ENCODE results near the gene C19orf12. TPM values are rescaled to one million over a fixed set of nuclear protein-coding genes. Genes with fewer than 3 reads are reported as not detected.

Gene C19orf12
- total RNA-seq, 1 donor from 2014 or later, result 21.6 TPM

GRCh38 chr19:29681422-29682235, 33.4 kb downstream of the C19orf12 start:
- Mint-ChIP-seq H3K27ac (peak overlapping the region; percentile 79), H3K36me3 (ENCODE audit: low read depth) (no peaks in the 10 kb centered on the region), H3K4me1 (peaks cover 32% of the 10 kb centered on the region), H3K4me3 (peak overlapping the region; percentile 50), H3K27me3 (no peaks in the 10 kb centered on the region), H3K9me3 (no peaks in the 10 kb centered on the region)
- DNase-seq (no peak), ATAC-seq (ENCODE audit: low read depth) (no peak)
- no peak for TF ChIP-seq CTCF (IDR thresholded peaks at IDR 0.05)
- CTCF ChIA-PET, result interaction anchor here (0.8 to 0.9 kb wide), 2 partner anchors 12 to 14 kb away, joined by 4 read pairs; no protein-coding TSS in a partner anchor
- POLR2A ChIA-PET, result interaction anchor here (1.2 to 3.1 kb wide), 3 partner anchors 10 to 76 kb away, joined by 3 to 13 read pairs (median 9); partner anchors contain the start of genes PLEKHF1 and POP4
- intact Hi-C loops (cut with micrococcal nuclease), result loop anchor here (2.0 kb wide), 1 partner anchor 17 kb away; the partner anchor contains the start of gene PLEKHF1

DNA sequence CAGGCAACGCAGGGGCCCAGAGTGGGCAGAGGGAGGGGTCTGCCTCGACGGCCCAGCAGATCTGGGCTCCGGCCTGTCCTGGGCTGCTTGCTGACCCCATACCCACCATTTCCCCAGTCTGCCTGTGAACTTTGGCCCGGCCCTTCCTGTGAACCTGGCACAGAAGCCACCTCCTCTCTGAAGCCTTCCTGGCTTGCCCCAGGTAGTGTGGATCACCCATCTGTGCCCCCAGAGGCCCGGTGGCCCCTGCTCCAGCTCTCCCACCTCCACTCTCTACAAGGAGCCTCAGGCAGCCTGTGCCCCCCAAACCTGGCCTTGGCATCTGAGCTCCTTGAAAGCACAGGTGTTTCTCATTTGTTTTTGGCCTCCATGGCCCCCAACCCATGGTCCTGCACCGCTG, 34.1 kb downstream of the C19orf12 start:
- POLR2A ChIA-PET, result interaction anchor here (2.3 to 3.1 kb wide), 2 partner anchors 9 to 75 kb away, joined by 9 to 13 read pairs; partner anchors contain the start of gene POP4
- no peak for ATAC-seq (ENCODE audit: low read depth)
- TF ChIP-seq CTCF (IDR thresholded peaks at IDR 0.05), result no peak
- Mint-ChIP-seq H3K27me3 (no peaks in the 10 kb centered on the region), H3K9me3 (no peaks in the 10 kb centered on the region), H3K27ac (peak overlapping the region; percentile 79), H3K4me1 (peaks cover 33% of the 10 kb centered on the region), H3K4me3 (peak overlapping the region; percentile 60), H3K36me3 (ENCODE audit: low read depth) (peaks cover 2% of the 10 kb centered on the region)
- DNase-seq, result no peak
- CTCF ChIA-PET, result interaction anchor here (0.8 to 0.9 kb wide), 2 partner anchors 13 kb away, joined by 4 read pairs; no protein-coding TSS in a partner anchor
- intact Hi-C loops (cut with micrococcal nuclease), result loop anchor here (1.0 to 2.0 kb wide), 3 partner anchors 9 to 261 kb away; partner anchors contain the start of genes PLEKHF1 and URI1

DNA sequence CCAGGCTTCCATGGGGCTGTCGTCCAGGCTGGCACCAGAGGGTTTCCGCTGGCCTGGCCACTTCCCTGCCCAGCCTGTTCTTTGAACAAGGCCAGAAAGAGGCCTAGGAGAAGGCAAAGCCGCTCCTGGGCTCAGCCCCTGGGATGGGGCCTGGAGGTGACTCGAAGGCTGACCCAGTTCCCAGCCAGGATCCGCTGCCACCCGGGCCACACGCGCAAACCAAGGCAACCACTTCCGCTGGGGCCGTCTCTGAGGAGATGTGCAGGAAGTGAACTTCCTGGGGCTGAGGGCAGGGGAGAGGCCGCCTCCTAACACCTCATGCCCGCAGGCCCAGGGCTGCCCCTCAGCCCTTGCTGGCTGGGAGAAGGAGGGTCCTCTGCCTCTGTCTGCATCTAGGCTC, 34.6 kb downstream of the C19orf12 start:
- intact Hi-C loops (cut with micrococcal nuclease), result loop anchor here (1.0 to 2.0 kb wide), 3 partner anchors 8 to 262 kb away; partner anchors contain the start of genes PLEKHF1 and URI1
- Mint-ChIP-seq H3K27me3 (no peaks in the 10 kb centered on the region), H3K36me3 (ENCODE audit: low read depth) (peaks cover 4% of the 10 kb centered on the region), H3K27ac (peak overlapping the region; percentile 79), H3K4me3 (peak overlapping the region; percentile 60), H3K4me1 (peaks cover 33% of the 10 kb centered on the region), H3K9me3 (no peaks in the 10 kb centered on the region)
- no peak for TF ChIP-seq CTCF (IDR thresholded peaks at IDR 0.05)
- ATAC-seq (ENCODE audit: low read depth) (peak; percentile 97), DNase-seq (peak; percentile 55)
- POLR2A ChIA-PET, result interaction anchor here (2.3 to 3.1 kb wide), 2 partner anchors 8 to 74 kb away, joined by 9 to 13 read pairs; partner anchors contain the start of gene POP4
- CTCF ChIA-PET, result no interaction called here

GRCh38 chr19:29679598-29680210, 35.4 kb downstream of the C19orf12 start:
- Mint-ChIP-seq H3K36me3 (ENCODE audit: low read depth) (peaks cover 5% of the 10 kb centered on the region), H3K4me1 (peaks cover 33% of the 10 kb centered on the region), H3K27ac (peak overlapping the region; percentile 56), H3K9me3 (no peaks in the 10 kb centered on the region), H3K27me3 (no peaks in the 10 kb centered on the region), H3K4me3 (no peak overlapping the region)
- TF ChIP-seq CTCF (IDR thresholded peaks at IDR 0.05), result no peak
- intact Hi-C loops (cut with micrococcal nuclease), result loop anchor here (1.0 to 2.0 kb wide), 3 partner anchors 7 to 263 kb away; partner anchors contain the start of genes PLEKHF1 and URI1
- DNase-seq (no peak), ATAC-seq (ENCODE audit: low read depth) (no peak)
- CTCF ChIA-PET, result no interaction called here
- POLR2A ChIA-PET, result interaction anchor here (1.2 to 3.1 kb wide), 2 partner anchors 14 to 74 kb away, joined by 4 to 13 read pairs; partner anchors contain the start of gene POP4

All from activated B cell treated with CpG ODN at 0.5 μM for 24 hours (primary cell).